Measurements from ENCODE around the gene DDX10.

DDX10 gene

GRCh38 chr11:108824545-108824944 is 159.7 kb downstream of the DDX10 start:
- Histone ChIP-seq H3K27ac (ENCODE audit: low read length) (no peak overlapping the region), H3K4me2 (ENCODE audit: insufficient read depth, low read length) (no peak overlapping the region), H3K79me2 (ENCODE audit: insufficient read depth, low read length) (peaks cover 2% of the 10 kb centered on the region; the same call in 1 of the 2 replicates), H3K4me3 (ENCODE audit: low read depth in 1 of 2, low read length in 2 of 2) (no peak overlapping the region), H4K20me1 (ENCODE audit: insufficient read depth, low read length) (no peaks in the 10 kb centered on the region; the same call in 1 of the 2 replicates), H3K4me1 (ENCODE audit: insufficient read depth, low read length) (no peaks in the 10 kb centered on the region), H3K9me3 (ENCODE audit: insufficient read depth, low read length, severe bottlenecking) (no peaks in the 10 kb centered on the region), H3K9ac (ENCODE audit: low read depth, low read length) (no peak overlapping the region), H3K27me3 (ENCODE audit: insufficient read depth, low read length, poor library complexity) (no peaks in the 10 kb centered on the region), H2AFZ (ENCODE audit: low read depth, low read length) (no peak overlapping the region), H3K36me3 (ENCODE audit: insufficient read depth, low read length) (no peaks in the 10 kb centered on the region)
- ATAC-seq (ENCODE audit: insufficient read depth, low read depth): no peak
- no peak for DNase-seq
- TF ChIP-seq CTCF (IDR thresholded peaks at IDR 0.05; ENCODE audit: borderline replicate concordance, extremely low read depth, low read length, poor library complexity, severe bottlenecking): no peak
- no peak for TF ChIP-seq EZH2 (IDR thresholded peaks at IDR 0.05; ENCODE audit: borderline replicate concordance, low read depth, low read length, severe bottlenecking)

- Histone ChIP-seq H3K36me3 (ENCODE audit: insufficient read depth, low read length) (no peaks in the 10 kb centered on the region), H3K4me3 (ENCODE audit: low read depth in 1 of 2, low read length in 2 of 2) (no peak overlapping the region), H2AFZ (ENCODE audit: low read depth, low read length) (no peak overlapping the region), H3K9me3 (ENCODE audit: insufficient read depth, low read length, severe bottlenecking) (no peaks in the 10 kb centered on the region), H3K4me2 (ENCODE audit: insufficient read depth, low read length) (no peak overlapping the region), H3K9ac (ENCODE audit: low read depth, low read length) (no peak overlapping the region), H3K27ac (ENCODE audit: low read length) (no peak overlapping the region), H4K20me1 (ENCODE audit: insufficient read depth, low read length) (no peaks in the 10 kb centered on the region; the same call in 1 of the 2 replicates), H3K79me2 (ENCODE audit: insufficient read depth, low read length) (peaks cover 2% of the 10 kb centered on the region; the same call in 1 of the 2 replicates), H3K27me3 (ENCODE audit: insufficient read depth, low read length, poor library complexity) (no peaks in the 10 kb centered on the region), H3K4me1 (ENCODE audit: insufficient read depth, low read length) (no peaks in the 10 kb centered on the region)
- no peak for ATAC-seq (ENCODE audit: insufficient read depth, low read depth)
- TF ChIP-seq EZH2 (IDR thresholded peaks at IDR 0.05; ENCODE audit: borderline replicate concordance, low read depth, low read length, severe bottlenecking) (no peak), CTCF (IDR thresholded peaks at IDR 0.05; ENCODE audit: borderline replicate concordance, extremely low read depth, low read length, poor library complexity, severe bottlenecking) (no peak)
- DNase-seq: no peak
Observed at GRCh38 chr11:108825381-108825780, 160.5 kb downstream of the DDX10 start.

GRCh38 chr11:108826136-108826535 is 161.3 kb downstream of the DDX10 start:
- H3K4me3 ChIP-seq (ENCODE audit: low read depth in 1 of 2, low read length in 2 of 2): no peak overlapping the region
- no peak overlapping the region for H3K27ac ChIP-seq (ENCODE audit: low read length)
- no peak overlapping the region for H3K4me2 ChIP-seq (ENCODE audit: insufficient read depth, low read length)
- no peaks in the 10 kb centered on the region for H3K27me3 ChIP-seq (ENCODE audit: insufficient read depth, low read length, poor library complexity)
- no peaks in the 10 kb centered on the region for H3K4me1 ChIP-seq (ENCODE audit: insufficient read depth, low read length)
- H3K36me3 ChIP-seq (ENCODE audit: insufficient read depth, low read length): no peaks in the 10 kb centered on the region
- no peaks in the 10 kb centered on the region for H4K20me1 ChIP-seq (ENCODE audit: insufficient read depth, low read length)
- peaks cover 2% of the 10 kb centered on the region; the same call in 1 of the 2 replicates for H3K79me2 ChIP-seq (ENCODE audit: insufficient read depth, low read length)
- H3K9ac ChIP-seq (ENCODE audit: low read depth, low read length): no peak overlapping the region
- H3K9me3 ChIP-seq (ENCODE audit: insufficient read depth, low read length, severe bottlenecking): no peaks in the 10 kb centered on the region
- no peak overlapping the region for H2AFZ ChIP-seq (ENCODE audit: low read depth, low read length)
- ATAC-seq (ENCODE audit: insufficient read depth, low read depth) (no peak), DNase-seq (no peak)
- TF ChIP-seq CTCF (IDR thresholded peaks at IDR 0.05; ENCODE audit: borderline replicate concordance, extremely low read depth, low read length, poor library complexity, severe bottlenecking): no peak

- H3K9me3 ChIP-seq (ENCODE audit: insufficient read depth, low read length, severe bottlenecking): no peaks in the 10 kb centered on the region
- no peaks in the 10 kb centered on the region for H3K4me1 ChIP-seq (ENCODE audit: insufficient read depth, low read length)
- peaks cover 18% of the 10 kb centered on the region for H3K36me3 ChIP-seq (ENCODE audit: insufficient read depth, low read length)
- DNase-seq (no peak), ATAC-seq (ENCODE audit: insufficient read depth, low read depth) (no peak)
- H4K20me1 ChIP-seq (ENCODE audit: insufficient read depth, low read length): no peaks in the 10 kb centered on the region
- TF ChIP-seq EZH2 (IDR thresholded peaks at IDR 0.05; ENCODE audit: borderline replicate concordance, low read depth, low read length, severe bottlenecking) (no peak), CTCF (IDR thresholded peaks at IDR 0.05; ENCODE audit: borderline replicate concordance, extremely low read depth, low read length, poor library complexity, severe bottlenecking) (no peak)
- H3K4me3 ChIP-seq (ENCODE audit: low read depth in 1 of 2, low read length in 2 of 2): no peak overlapping the region
- no peak overlapping the region for H3K27ac ChIP-seq (ENCODE audit: low read length)
- H2AFZ ChIP-seq (ENCODE audit: low read depth, low read length): no peak overlapping the region
- no peaks in the 10 kb centered on the region for H3K27me3 ChIP-seq (ENCODE audit: insufficient read depth, low read length, poor library complexity)
- H3K4me2 ChIP-seq (ENCODE audit: insufficient read depth, low read length): no peak overlapping the region
- peaks cover 2% of the 10 kb centered on the region; the same call in 1 of the 2 replicates for H3K79me2 ChIP-seq (ENCODE audit: insufficient read depth, low read length)
- H3K9ac ChIP-seq (ENCODE audit: low read depth, low read length): no peak overlapping the region
Observed at GRCh38 chr11:108835624-108836023, 170.8 kb downstream of the DDX10 start.
